ENCODE data around the gene NACC2.
A peak's percentile ranks its signal among the peaks of the same experiment; 100 is the strongest.

The NACC2 gene

DNA sequence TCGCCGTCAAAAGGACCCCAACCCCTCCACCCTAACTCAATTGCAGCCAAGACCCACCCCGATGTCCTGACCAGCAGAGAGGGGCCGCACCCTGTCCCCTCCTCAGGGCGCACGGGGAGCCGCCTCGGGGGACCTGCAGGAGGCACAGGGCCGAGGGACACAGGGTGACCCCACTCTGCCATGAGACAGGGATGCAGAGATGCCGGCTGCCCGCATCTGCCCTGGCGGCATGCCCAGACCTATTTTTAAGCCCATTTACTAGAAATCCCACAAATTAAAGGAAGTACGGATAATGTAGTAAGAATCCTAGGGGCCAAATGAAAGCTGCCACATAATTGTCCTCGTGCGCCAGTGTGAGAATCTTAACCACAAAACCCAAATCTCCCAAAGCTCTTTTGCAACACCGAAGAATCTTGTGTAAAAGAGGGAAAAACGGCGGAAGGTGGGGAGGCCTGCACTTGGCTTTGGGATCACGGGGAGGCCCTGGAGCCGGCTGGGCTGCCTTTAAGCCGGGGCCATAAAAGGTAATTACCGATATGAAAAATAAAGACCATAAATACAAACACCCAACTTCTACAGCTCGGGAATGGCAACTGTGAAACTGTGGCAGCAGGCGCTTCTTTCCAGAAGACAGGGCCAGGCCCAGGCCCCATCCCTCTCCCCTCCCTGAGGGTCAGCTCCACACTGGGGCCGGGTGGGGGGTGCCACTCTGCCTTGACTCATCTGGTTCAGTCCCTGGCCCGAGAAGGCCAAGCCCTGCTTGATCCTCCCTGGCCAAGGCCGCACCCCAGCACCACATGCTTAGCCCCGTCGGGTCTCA lies 35.0 kb downstream of the NACC2 start:
- TF ChIP-seq, protein P1, sequence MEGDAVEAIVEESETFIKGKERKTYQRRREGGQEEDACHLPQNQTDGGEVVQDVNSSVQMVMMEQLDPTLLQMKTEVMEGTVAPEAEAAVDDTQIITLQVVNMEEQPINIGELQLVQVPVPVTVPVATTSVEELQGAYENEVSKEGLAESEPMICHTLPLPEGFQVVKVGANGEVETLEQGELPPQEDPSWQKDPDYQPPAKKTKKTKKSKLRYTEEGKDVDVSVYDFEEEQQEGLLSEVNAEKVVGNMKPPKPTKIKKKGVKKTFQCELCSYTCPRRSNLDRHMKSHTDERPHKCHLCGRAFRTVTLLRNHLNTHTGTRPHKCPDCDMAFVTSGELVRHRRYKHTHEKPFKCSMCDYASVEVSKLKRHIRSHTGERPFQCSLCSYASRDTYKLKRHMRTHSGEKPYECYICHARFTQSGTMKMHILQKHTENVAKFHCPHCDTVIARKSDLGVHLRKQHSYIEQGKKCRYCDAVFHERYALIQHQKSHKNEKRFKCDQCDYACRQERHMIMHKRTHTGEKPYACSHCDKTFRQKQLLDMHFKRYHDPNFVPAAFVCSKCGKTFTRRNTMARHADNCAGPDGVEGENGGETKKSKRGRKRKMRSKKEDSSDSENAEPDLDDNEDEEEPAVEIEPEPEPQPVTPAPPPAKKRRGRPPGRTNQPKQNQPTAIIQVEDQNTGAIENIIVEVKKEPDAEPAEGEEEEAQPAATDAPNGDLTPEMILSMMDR (IDR thresholded peaks at IDR 0.05; ENCODE audit: low read depth, low read length): no peak
- peak; percentile 6 to 82 for DNase-seq (ENCODE audit: low read depth in 2 of 2)
- no peak overlapping the region for H3K4me3 ChIP-seq (replicated peaks in 1 of 2; ENCODE audit: low read depth in 2 of 2, low read length in 2 of 2)

DNA sequence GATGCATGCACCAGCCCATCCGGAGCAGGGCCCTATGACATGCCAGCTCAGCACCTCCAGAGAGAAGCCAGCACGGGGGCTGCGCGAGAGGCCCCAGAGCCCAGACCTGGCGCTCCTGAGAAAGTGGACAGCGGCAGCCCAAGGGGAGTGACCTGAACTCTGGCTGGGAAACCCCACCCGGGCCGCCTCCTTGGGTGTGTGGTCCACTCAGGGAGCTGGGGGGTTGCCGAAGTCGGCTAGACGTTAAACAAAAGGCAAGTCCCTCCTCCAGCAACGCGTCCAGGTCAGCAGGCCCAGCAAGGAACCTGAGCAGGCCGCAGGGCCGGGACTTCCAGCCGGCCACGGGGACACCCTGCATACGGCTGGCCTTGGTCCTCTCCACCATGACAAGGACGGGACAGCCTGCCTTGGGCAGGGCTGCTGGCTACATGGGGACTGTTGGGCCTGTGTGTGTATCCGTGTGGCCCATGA lies 35.7 kb downstream of the NACC2 start:
- no peak overlapping the region for H3K4me3 ChIP-seq (replicated peaks in 1 of 2; ENCODE audit: low read depth in 2 of 2, low read length in 2 of 2)
- TF ChIP-seq, protein P1 (IDR thresholded peaks at IDR 0.05; ENCODE audit: low read depth, low read length): no peak
- no peak for DNase-seq (ENCODE audit: low read depth in 2 of 2)

DNA sequence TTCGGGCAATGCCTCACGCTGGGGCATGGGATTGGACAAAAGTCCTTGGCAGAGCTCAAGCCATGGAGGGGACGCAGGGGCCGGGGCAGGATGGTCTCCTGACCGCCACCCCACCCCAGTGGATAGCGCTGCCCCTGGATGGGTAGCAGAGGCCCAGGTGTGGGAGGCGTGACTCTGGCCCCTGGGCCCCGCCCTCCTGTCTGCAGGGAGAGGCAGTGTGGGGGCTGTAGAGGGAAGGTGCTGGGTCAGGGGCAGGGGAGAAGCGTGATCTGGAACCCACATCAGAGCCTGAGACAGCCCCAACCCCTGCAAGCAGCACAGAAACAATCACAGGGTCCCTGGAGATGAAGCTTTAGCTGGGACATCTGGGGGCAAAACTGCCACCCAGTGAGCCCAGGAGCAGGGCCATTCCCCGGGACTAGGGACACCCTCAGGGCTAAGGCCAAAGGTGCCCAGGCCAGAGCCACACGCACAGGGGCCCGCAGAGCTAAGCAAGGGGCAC lies 36.2 kb downstream of the NACC2 start:
- TF ChIP-seq, protein P1 (IDR thresholded peaks at IDR 0.05; ENCODE audit: low read depth, low read length): no peak
- no peak overlapping the region for H3K4me3 ChIP-seq (replicated peaks in 1 of 2; ENCODE audit: low read depth in 2 of 2, low read length in 2 of 2)
- no peak for DNase-seq (ENCODE audit: low read depth in 2 of 2)

DNA sequence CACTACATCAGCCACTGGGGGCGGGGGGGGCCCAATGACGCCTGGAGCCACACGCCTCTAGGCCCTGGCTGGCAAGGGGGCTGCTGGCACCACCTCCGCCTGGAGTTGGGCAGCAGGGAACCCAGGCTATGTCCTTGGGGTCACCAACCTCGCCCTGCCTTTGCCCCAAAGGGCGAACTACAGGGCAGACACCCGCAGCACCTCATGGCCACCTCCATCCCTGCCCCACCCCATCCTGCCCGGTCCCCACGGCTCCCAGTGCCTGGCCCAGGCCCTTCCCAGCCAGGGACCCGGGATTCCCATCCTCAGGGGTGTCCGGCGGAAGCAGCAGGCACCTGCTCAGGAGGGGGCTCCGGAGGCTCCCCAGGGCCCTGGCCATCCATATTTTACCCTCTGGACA lies 37.0 kb downstream of the NACC2 start:
- H3K4me3 ChIP-seq (replicated peaks in 1 of 2; ENCODE audit: low read depth in 2 of 2, low read length in 2 of 2): no peak overlapping the region
- no peak for DNase-seq (ENCODE audit: low read depth in 2 of 2)
- TF ChIP-seq, protein P1 (IDR thresholded peaks at IDR 0.05; ENCODE audit: low read depth, low read length): no peak

DNA sequence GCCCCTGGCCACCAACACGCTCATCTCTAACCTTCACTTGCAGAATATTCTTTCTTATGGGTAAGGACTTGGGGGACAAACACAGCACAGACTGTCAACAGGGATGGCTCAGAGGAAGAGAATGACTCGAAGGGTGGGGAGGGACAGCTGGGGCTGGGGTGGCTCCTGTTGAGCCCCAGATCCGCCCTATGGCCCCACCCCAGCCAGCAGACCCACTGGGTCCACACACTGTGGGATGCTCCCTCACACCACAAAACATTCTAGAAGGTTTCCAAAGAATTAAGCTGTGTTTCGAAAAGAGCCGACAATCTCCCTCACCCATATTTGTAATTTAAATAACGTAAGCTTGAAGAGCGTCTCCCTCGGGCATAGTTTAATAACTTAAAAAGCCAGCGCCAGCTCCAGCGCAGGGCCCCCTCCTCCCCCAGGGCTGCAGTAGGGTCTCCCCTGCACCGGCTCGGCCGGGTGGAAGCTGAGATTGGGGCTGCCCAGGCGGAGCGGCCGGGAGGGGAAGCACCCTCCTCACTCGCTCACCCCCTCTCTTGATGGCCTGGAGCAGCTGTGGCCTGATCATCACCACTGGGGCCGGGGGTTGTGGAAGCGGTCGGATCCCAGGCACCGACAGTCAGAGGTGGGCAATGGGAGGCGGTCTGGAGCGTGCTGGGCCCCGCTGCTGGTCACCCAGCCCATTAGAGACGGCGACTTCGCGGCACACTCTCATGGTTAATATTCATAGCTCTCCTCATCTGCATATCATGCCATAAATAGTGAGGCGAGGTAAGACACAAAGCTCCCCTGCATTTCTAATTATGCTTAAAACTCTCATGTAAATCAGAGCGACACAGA lies 37.6 kb downstream of the NACC2 start:
- TF ChIP-seq, protein P1 (IDR thresholded peaks at IDR 0.05; ENCODE audit: low read depth, low read length): no peak
- H3K4me3 ChIP-seq (replicated peaks in 1 of 2; ENCODE audit: low read depth in 2 of 2, low read length in 2 of 2): no peak overlapping the region
- DNase-seq (ENCODE audit: low read depth in 2 of 2): no peak

DNA sequence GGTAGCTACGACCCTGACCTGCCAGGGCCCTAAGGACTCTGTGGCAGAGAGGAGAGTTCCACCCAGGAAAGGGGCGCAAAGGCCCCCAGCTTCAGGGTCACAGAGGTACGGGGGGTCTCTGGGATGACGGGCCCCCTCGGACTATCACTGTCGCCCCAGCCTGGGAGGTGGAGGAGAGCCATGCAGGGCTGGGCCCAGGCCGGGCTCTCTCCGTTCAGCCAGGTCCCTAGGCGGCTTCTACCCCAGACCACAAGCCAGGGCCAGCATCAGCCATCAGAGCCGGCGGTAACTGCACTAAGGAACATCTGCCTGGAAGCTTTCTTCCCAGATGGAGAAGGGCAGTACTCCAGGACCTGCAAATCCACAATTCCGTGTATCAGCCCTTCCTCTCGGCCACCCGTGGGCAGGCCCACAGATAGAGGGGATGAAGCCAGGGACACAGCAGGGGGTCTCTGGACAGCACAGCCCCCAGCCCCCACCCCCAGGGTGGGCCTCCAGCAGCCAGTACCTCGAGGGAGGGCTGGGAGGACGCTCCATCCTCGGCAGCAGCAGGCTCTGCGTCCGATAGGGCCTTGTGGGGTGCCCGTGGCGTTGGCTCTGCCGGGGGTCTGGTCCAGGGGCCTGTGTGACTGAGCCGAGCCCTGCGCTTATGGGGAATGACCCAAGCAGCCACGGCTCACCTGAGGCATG lies 38.4 kb downstream of the NACC2 start:
- H3K4me3 ChIP-seq (replicated peaks in 1 of 2; ENCODE audit: low read depth in 2 of 2, low read length in 2 of 2): no peak overlapping the region
- TF ChIP-seq, protein P1 (IDR thresholded peaks at IDR 0.05; ENCODE audit: low read depth, low read length): no peak

More for the DNA sequence above, 38.4 kb downstream of the NACC2 start:
- no peak for DNase-seq (ENCODE audit: low read depth in 2 of 2)

All from cardiac fibroblast (primary cell).